Epithelial cell of proximal tubule (primary cell): ENCODE data around the gene HIRIP3. TPM values are rescaled to one million over a fixed set of nuclear protein-coding genes. Genes with fewer than 3 reads are reported as not detected.

Experiments
- DNase-seq: peaks from one replicate; pipeline ENCODE4 v3.0.0-alpha.2; 2011; ENCODE audit warnings: low read depth
- H3K4me3 ChIP-seq: 2 replicates; pipeline ENCODE4 v1.5.1; 2011; ENCODE audit warnings: low read depth, mild to moderate bottlenecking, low read length
- CTCF ChIP-seq: conservative IDR thresholded peaks from 2 replicates; pipeline ENCODE4 v1.5.1; 2012; ENCODE audit warnings: low read depth, mild to moderate bottlenecking, low read length
- total RNA-seq: library from RNA; depleted of rRNA; stranded (reverse); fragments of >200 nt; gene quantifications from 2 replicates; pipeline ENCODE4 v1.2.3, GENCODE V29; 2015

The HIRIP3 gene
- total RNA-seq, 1 donor from 2014 or later: 9.5 TPM

- H3K4me3 ChIP-seq: no peak overlapping the region
- no peak for TF ChIP-seq CTCF
- DNase-seq: no peak
These were observed 8.4 kb upstream of the HIRIP3 start for GRCh38 chr16:30003670-30004423.

GRCh38 chr16:30002614-30003346 lies 7.4 kb upstream of the HIRIP3 start:
- TF ChIP-seq CTCF: no peak
- no peak for DNase-seq
- H3K4me3 ChIP-seq: no peak overlapping the region

GRCh38 chr16:30000735-30001631 lies 5.6 kb upstream of the HIRIP3 start:
- H3K4me3 ChIP-seq: no peak overlapping the region
- DNase-seq: no peak
- TF ChIP-seq CTCF: no peak

- H3K4me3 ChIP-seq: no peak overlapping the region
- no peak for DNase-seq
- no peak for TF ChIP-seq CTCF
These were observed 4.2 kb upstream of the HIRIP3 start for GRCh38 chr16:29999605-30000004.

GRCh38 chr16:29996766-29997250 lies 1.4 kb upstream of the HIRIP3 start:
- DNase-seq: no peak

More at GRCh38 chr16:29996766-29997250, 1.4 kb upstream of the HIRIP3 start:
- TF ChIP-seq CTCF: no peak
- peak overlapping the region; percentile 97 for H3K4me3 ChIP-seq
